ENCODE data around the gene FAM174C. TPM values are rescaled to one million over a fixed set of nuclear protein-coding genes. Genes with fewer than 3 reads are reported as not detected.

Gene FAM174C
- total and polyA plus RNA-seq, 5 donors = 15.9 to 25.3 (median 17.7) TPM

- peak; percentile 88 to 94 (median 92) for DNase-seq
- no peak overlapping the region for H3K4me3 ChIP-seq (ENCODE audit: low read length)
- no peaks in the 10 kb centered on the region for H3K9me3 ChIP-seq (ENCODE audit: control insufficient read depth, low read length)
- intact Hi-C loops (cut with DNase I) = no loop called here
- 17% methylated on average over 17 of the region's 17 CpGs for WGBS
- H3K27ac ChIP-seq (ENCODE audit: low read length) = peak overlapping the region; percentile 89
- no peaks in the 10 kb centered on the region for H3K27me3 ChIP-seq (ENCODE audit: control insufficient read depth, insufficient read depth)
- H3K4me1 ChIP-seq (ENCODE audit: control insufficient read depth, insufficient read depth, low read length) = peaks cover 13% of the 10 kb centered on the region
- peak; percentile 50 to 51 for ATAC-seq
Measured at GRCh38 chr19:1259206-1259875, 16.0 kb upstream of the FAM174C start.

GRCh38 chr19:1259876-1260748 lies 15.2 kb upstream of the FAM174C start:
- DNase-seq = no peak
- Histone ChIP-seq H3K27ac (ENCODE audit: low read length) (peak overlapping the region; percentile 89), H3K4me3 (ENCODE audit: low read length) (no peak overlapping the region), H3K27me3 (ENCODE audit: control insufficient read depth, insufficient read depth) (no peaks in the 10 kb centered on the region), H3K9me3 (ENCODE audit: control insufficient read depth, low read length) (no peaks in the 10 kb centered on the region), H3K4me1 (ENCODE audit: control insufficient read depth, insufficient read depth, low read length) (peaks cover 10% of the 10 kb centered on the region)
- ATAC-seq = peak; percentile 0 to 10
- intact Hi-C loops (cut with DNase I) = no loop called here
- 18% methylated on average over 33 of the region's 33 CpGs for WGBS

- Histone ChIP-seq H3K4me1 (ENCODE audit: control insufficient read depth, insufficient read depth, low read length) (peaks cover 8% of the 10 kb centered on the region), H3K9me3 (ENCODE audit: control insufficient read depth, low read length) (no peaks in the 10 kb centered on the region), H3K27me3 (ENCODE audit: control insufficient read depth, insufficient read depth) (no peaks in the 10 kb centered on the region), H3K4me3 (ENCODE audit: low read length) (peak overlapping the region; percentile 64), H3K27ac (ENCODE audit: low read length) (peak overlapping the region; percentile 89)
- DNase-seq (peak; percentile 97 to 99 (median 98)), ATAC-seq (peak; percentile 80 to 84)
- WGBS = under 1% methylated on average over 83 of the region's 83 CpGs
- intact Hi-C loops (cut with DNase I) = no loop called here
Measured at GRCh38 chr19:1260749-1261537, 14.4 kb upstream of the FAM174C start.

GRCh38 chr19:1261538-1261797 lies 13.9 kb upstream of the FAM174C start:
- Histone ChIP-seq H3K9me3 (ENCODE audit: control insufficient read depth, low read length) (no peaks in the 10 kb centered on the region), H3K4me3 (ENCODE audit: low read length) (peak overlapping the region; percentile 64), H3K27ac (ENCODE audit: low read length) (peak overlapping the region; percentile 84), H3K4me1 (ENCODE audit: control insufficient read depth, insufficient read depth, low read length) (peaks cover 10% of the 10 kb centered on the region), H3K27me3 (ENCODE audit: control insufficient read depth, insufficient read depth) (no peaks in the 10 kb centered on the region)
- DNase-seq = peak; percentile 32 to 76 (median 71)
- no peak for ATAC-seq
- intact Hi-C loops (cut with DNase I) = no loop called here
- 21% methylated on average over 14 of the region's 14 CpGs for WGBS

GRCh38 chr19:1261798-1262622 lies 13.3 kb upstream of the FAM174C start:
- Histone ChIP-seq H3K27me3 (ENCODE audit: control insufficient read depth, insufficient read depth) (no peaks in the 10 kb centered on the region), H3K4me1 (ENCODE audit: control insufficient read depth, insufficient read depth, low read length) (peaks cover 10% of the 10 kb centered on the region), H3K4me3 (ENCODE audit: low read length) (no peak overlapping the region), H3K9me3 (ENCODE audit: control insufficient read depth, low read length) (no peaks in the 10 kb centered on the region), H3K27ac (ENCODE audit: low read length) (peak overlapping the region; percentile 84)
- intact Hi-C loops (cut with DNase I) = no loop called here
- 34% methylated on average over 28 of the region's 28 CpGs for WGBS
- ATAC-seq (no peak), DNase-seq (peak; percentile 66 to 83 (median 81))

- intact Hi-C loops (cut with DNase I) = no loop called here
- H3K4me3 ChIP-seq (ENCODE audit: low read length) = no peak overlapping the region
- WGBS = 64% methylated on average over 21 of the region's 21 CpGs
- H3K9me3 ChIP-seq (ENCODE audit: control insufficient read depth, low read length) = no peaks in the 10 kb centered on the region
- ATAC-seq = no peak
- H3K27ac ChIP-seq (ENCODE audit: low read length) = peak overlapping the region; percentile 84
- no peak for DNase-seq
- H3K27me3 ChIP-seq (ENCODE audit: control insufficient read depth, insufficient read depth) = no peaks in the 10 kb centered on the region
- H3K4me1 ChIP-seq (ENCODE audit: control insufficient read depth, insufficient read depth, low read length) = peaks cover 10% of the 10 kb centered on the region
Measured at GRCh38 chr19:1262623-1263123, 12.7 kb upstream of the FAM174C start.

GRCh38 chr19:1263188-1263587 lies 12.1 kb upstream of the FAM174C start:
- 77% methylated on average over 5 of the region's 5 CpGs for WGBS
- no peaks in the 10 kb centered on the region for H3K27me3 ChIP-seq (ENCODE audit: control insufficient read depth, insufficient read depth)
- ATAC-seq (no peak), DNase-seq (no peak)
- H3K4me1 ChIP-seq (ENCODE audit: control insufficient read depth, insufficient read depth, low read length) = peaks cover 10% of the 10 kb centered on the region
- no peak overlapping the region for H3K4me3 ChIP-seq (ENCODE audit: low read length)
- H3K9me3 ChIP-seq (ENCODE audit: control insufficient read depth, low read length) = no peaks in the 10 kb centered on the region
- no peak overlapping the region for H3K27ac ChIP-seq (ENCODE audit: low read length)
- intact Hi-C loops (cut with DNase I) = no loop called here

- H3K4me3 ChIP-seq (ENCODE audit: low read length) = no peak overlapping the region
- intact Hi-C loops (cut with DNase I) = no loop called here
Measured at GRCh38 chr19:1264801-1265614, 10.3 kb upstream of the FAM174C start.

GRCh38 chr19:1265615-1266128 lies 9.7 kb upstream of the FAM174C start:
- no peak overlapping the region for H3K4me3 ChIP-seq (ENCODE audit: low read length)
- DNase-seq = peak; percentile 88 to 91 (median 89)
- 18% methylated on average over 28 of the region's 28 CpGs for WGBS
- H3K27ac ChIP-seq (ENCODE audit: low read length) = peak overlapping the region; percentile 84
- peak; percentile 1 to 25 for ATAC-seq
- H3K4me1 ChIP-seq (ENCODE audit: control insufficient read depth, insufficient read depth, low read length) = peaks cover 13% of the 10 kb centered on the region
- H3K9me3 ChIP-seq (ENCODE audit: control insufficient read depth, low read length) = no peaks in the 10 kb centered on the region
- no peaks in the 10 kb centered on the region for H3K27me3 ChIP-seq (ENCODE audit: control insufficient read depth, insufficient read depth)
- intact Hi-C loops (cut with DNase I) = loop anchor here in 2 of 4 donors (2.0 kb wide), 1 partner anchor 21 kb away; no protein-coding TSS in a partner anchor

More at GRCh38 chr19:1264801-1265614, 10.3 kb upstream of the FAM174C start:
- DNase-seq (peak; percentile 83 to 87 (median 87)), ATAC-seq (peak in 1 of 2 donors; percentile 12)
- peaks cover 10% of the 10 kb centered on the region for H3K4me1 ChIP-seq (ENCODE audit: control insufficient read depth, insufficient read depth, low read length)
- no peaks in the 10 kb centered on the region for H3K9me3 ChIP-seq (ENCODE audit: control insufficient read depth, low read length)
- no peaks in the 10 kb centered on the region for H3K27me3 ChIP-seq (ENCODE audit: control insufficient read depth, insufficient read depth)
- peak overlapping the region; percentile 10 for H3K27ac ChIP-seq (ENCODE audit: low read length)
- 69% methylated on average over 26 of the region's 26 CpGs for WGBS

All from right cardiac atrium (tissue), 5 donors.